Heart right ventricle (tissue), 16 donors: ENCODE results near the gene PLEK2. TPM values are rescaled to one million over a fixed set of nuclear protein-coding genes. Genes with fewer than 3 reads are reported as not detected.

Experiments used
- ATAC-seq, 8 donors: fragments of 200-7000 bp; cut with Tn5 transposase; one replicate each; pipeline ENCODE4 v1.9.1; 2020; ENCODE audit warnings: mild to moderate bottlenecking in 8 of 8, moderate library complexity in 8 of 8, moderate number of reproducible peaks in 1 of 8
- DNase-seq, 2 donors: peaks; one replicate each; pipeline ENCODE4 v3.0.0-alpha.2; 2020
- H3K27ac ChIP-seq, 10 donors: fragments of 200-600 bp; sonication (generic) in 2 of 10; one replicate each; pipeline versions ENCODE4 v1.5.0 to v1.8.0; 2020 to 2022; ENCODE audit warnings: mild to moderate bottlenecking in 3 of 10
- H3K27me3 ChIP-seq, 7 donors: fragments of 200-600 bp; one replicate each; pipeline ENCODE4 v1.8.0; 2021 to 2022; ENCODE audit warnings: mild to moderate bottlenecking in 2 of 7
- H3K36me3 ChIP-seq, 9 donors: fragments of 200-600 bp; sonication (generic) in 1 of 9; one replicate each; pipeline versions ENCODE4 v1.5.0 to v1.8.0; 2020 to 2022; ENCODE audit warnings: mild to moderate bottlenecking in 2 of 9
- H3K4me1 ChIP-seq, 9 donors: fragments of 200-600 bp; sonication (generic) in 1 of 9; one replicate each; pipeline versions ENCODE4 v1.5.0 to v1.8.0; 2020 to 2022; ENCODE audit warnings: mild to moderate bottlenecking in 4 of 9
- H3K4me3 ChIP-seq, 10 donors: fragments of 200-600 bp; sonication (generic) in 2 of 10; one replicate each; pipeline versions ENCODE4 v1.5.0 to v1.8.0; 2020 to 2022; ENCODE audit warnings: mild to moderate bottlenecking in 7 of 10, moderate library complexity in 2 of 10
- H3K9me3 ChIP-seq, 11 donors: fragments of 200-600 bp in 10 of 11; sonication (generic) in 2 of 11; one replicate each; pipeline versions ENCODE4 v1.5.0 to v1.8.0; 2013 to 2022; ENCODE audit warnings: mild to moderate bottlenecking in 2 of 11, control low read depth in 1 of 11, moderate library complexity in 1 of 11
- WGBS, 2 donors: extraction: QIAGEN DNeasy Blood & Tissue Kit; methylation state at CpG; one replicate each; pipeline ENCODE4 v1.1.7; 2013; ENCODE audit warnings: inconsistent platforms in 1 of 2; 5-methylcytosine and 5-hydroxymethylcytosine counted together
- intact Hi-C, 10 donors: fragments of 100-400 bp; cut with DNase I; formaldehyde crosslinking; loops; one replicate each; pipeline versions ENCODE4 v1.11.1 to v1.14.2; 2022
- polyA plus RNA-seq, 2 donors: library from polyadenylated mRNA; stranded (reverse); fragments of 200-250 nt; gene quantifications; one replicate each; pipeline ENCODE4 v1.2.3, GENCODE V29; 2013
- total RNA-seq, 10 donors: library from RNA; stranded (reverse); fragmentation: NEBNext Ultra II Directional in 3 of 10; extraction: Animal tissue kit (Norgen Biotek cat#: 25700) in 3 of 10; gene quantifications; one replicate each; pipeline versions ENCODE4 v1.2.1 to v1.2.4, GENCODE V29; 2021 to 2023
- TF ChIP-seq, protein P1 (sequence below), 9 donors: fragments of 200-600 bp; sonication (generic) in 2 of 9; IDR thresholded peaks; one replicate each; pipeline versions ENCODE4 v1.5.0 to v1.8.0; 2021 to 2022; ENCODE audit warnings: antibody characterized with exemption in 9 of 9, mild to moderate bottlenecking in 5 of 9, moderate library complexity in 1 of 9
- donor health status: Arrhythmogenic right ventricular cardiomyopathy.
- donor health status: ischemic (EF 13 %, LVEDD 7.1; RV severe dilation, severe dysfunction).
- donor health status: healthy with polysubstance abuse.
- donor health status: DM: no; HTN: yes; CAD: no.
- donor health status: DM: no; HTN: no; CAD: no.
- donor health status: ischemic (EF 25% LVEDD 6.9; RV normal size, moderate dysfunction).
- donor health status: ischemic (EF 25% LVEDD 5.7; RV mildly dilated, moderate dysfunction).
- donor health status: healthy.
- donor health status: DM: yes; HTN: yes; CAD: no.
- donor health status: Ischemic cardiomyopathy.
- donor health status: ischemic (EF 35%, LVEDD 5.7; RV mildly dilated, moderate dysfunction).
- donor health status: nonischemic (EF 11% LVEDD 7.7; RV severe dilation, severe dysfunction).
- donor health status: DM: yes; HTN: yes; CAD: no.
- donor health status: PGD.
- donor health status: ischemic (EF 29% LVEDD 5.4; RV normal size, mild dysfunction).
- donor health status: nonischemic (EF 23%, LVEDD 6.1; RV moderate dilation, normal function).

The PLEK2 gene
- total and polyA plus RNA-seq, 12 donors: 0.36 to 1.1 (median 0.61) TPM; not detected in 5

DNA sequence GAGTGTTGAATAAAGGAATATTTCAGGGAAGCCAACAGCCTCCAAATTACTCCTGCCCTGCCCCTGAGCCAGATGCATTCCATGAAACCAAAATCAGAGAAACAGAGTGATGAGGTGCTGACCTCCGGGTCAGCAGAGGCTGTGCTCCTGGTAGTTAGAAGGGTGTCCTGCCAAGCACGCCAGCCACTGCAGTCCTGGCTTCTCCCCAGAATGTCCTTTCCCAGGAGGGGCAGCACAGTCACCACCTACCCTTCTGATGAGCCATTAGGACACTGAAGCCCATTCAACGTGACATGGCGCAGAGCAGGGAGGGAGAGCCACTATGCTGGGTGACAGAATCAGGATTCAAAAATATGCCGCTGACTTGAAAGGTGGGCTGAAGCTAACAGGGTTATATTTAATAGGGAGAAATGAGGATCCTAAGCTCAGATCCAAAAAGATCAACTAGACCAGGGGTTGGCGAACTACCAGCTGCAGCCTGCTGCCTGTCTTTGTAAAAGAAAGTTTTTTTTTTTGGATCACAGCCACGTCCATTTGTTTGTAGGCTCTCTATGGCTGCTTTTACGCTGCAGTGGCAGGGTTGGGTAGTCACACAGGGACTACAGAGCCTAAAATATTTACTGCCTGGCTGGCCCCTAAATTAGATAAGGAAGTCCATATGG, 34.5 kb upstream of the PLEK2 start:
- Histone ChIP-seq H3K36me3 (no peaks in the 10 kb centered on the region), H3K27me3 (no peaks in the 10 kb centered on the region), H3K4me3 (no peak overlapping the region), H3K9me3 (peaks cover 0 to 4% (median 0%) of the 10 kb centered on the region in 11 donors), H3K4me1 (peaks cover 0 to 22% (median 0%) of the 10 kb centered on the region in 9 donors), H3K27ac (peak overlapping the region in 9 of 10 donors; percentile 12 to 75 (median 63))
- DNase-seq (peak; percentile 33 to 43), ATAC-seq (peak; percentile 35 to 92 (median 78))
- WGBS, 2 donors: 36 to 42% methylated on average over 8 of the region's 8 CpGs
- intact Hi-C loops: no loop called here
- TF ChIP-seq, protein P1, sequence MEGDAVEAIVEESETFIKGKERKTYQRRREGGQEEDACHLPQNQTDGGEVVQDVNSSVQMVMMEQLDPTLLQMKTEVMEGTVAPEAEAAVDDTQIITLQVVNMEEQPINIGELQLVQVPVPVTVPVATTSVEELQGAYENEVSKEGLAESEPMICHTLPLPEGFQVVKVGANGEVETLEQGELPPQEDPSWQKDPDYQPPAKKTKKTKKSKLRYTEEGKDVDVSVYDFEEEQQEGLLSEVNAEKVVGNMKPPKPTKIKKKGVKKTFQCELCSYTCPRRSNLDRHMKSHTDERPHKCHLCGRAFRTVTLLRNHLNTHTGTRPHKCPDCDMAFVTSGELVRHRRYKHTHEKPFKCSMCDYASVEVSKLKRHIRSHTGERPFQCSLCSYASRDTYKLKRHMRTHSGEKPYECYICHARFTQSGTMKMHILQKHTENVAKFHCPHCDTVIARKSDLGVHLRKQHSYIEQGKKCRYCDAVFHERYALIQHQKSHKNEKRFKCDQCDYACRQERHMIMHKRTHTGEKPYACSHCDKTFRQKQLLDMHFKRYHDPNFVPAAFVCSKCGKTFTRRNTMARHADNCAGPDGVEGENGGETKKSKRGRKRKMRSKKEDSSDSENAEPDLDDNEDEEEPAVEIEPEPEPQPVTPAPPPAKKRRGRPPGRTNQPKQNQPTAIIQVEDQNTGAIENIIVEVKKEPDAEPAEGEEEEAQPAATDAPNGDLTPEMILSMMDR (IDR thresholded peaks at IDR 0.05): no peak

DNA sequence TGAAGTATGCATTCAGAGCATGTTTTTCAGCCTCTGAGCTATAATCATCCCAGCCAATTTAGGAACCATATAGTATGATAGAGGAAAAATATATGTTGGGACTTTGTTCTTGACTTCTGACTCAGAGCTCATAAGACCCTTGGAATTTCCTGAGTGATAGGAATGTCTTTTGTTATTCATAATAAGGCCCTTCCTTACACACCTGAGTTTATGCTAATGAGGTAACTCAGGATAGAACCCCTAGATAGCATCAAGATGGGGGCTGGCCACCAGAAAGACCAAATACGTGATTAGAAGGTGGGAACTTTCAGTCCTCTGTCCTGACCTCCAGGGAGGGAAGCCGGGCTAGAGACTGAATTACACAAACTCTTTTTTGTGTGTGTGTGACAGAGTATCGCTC, 32.4 kb upstream of the PLEK2 start:
- 80 to 85% methylated on average over 3 of the region's 3 CpGs for WGBS, 2 donors
- Histone ChIP-seq H3K4me1 (peaks cover 0 to 22% (median 0%) of the 10 kb centered on the region in 9 donors), H3K27ac (no peak overlapping the region), H3K27me3 (no peaks in the 10 kb centered on the region), H3K4me3 (no peak overlapping the region), H3K36me3 (no peaks in the 10 kb centered on the region), H3K9me3 (no peaks in the 10 kb centered on the region)
- no peak for ATAC-seq
- TF ChIP-seq, protein P1 (IDR thresholded peaks at IDR 0.05): no peak
- DNase-seq: no peak
- intact Hi-C loops: no loop called here

DNA sequence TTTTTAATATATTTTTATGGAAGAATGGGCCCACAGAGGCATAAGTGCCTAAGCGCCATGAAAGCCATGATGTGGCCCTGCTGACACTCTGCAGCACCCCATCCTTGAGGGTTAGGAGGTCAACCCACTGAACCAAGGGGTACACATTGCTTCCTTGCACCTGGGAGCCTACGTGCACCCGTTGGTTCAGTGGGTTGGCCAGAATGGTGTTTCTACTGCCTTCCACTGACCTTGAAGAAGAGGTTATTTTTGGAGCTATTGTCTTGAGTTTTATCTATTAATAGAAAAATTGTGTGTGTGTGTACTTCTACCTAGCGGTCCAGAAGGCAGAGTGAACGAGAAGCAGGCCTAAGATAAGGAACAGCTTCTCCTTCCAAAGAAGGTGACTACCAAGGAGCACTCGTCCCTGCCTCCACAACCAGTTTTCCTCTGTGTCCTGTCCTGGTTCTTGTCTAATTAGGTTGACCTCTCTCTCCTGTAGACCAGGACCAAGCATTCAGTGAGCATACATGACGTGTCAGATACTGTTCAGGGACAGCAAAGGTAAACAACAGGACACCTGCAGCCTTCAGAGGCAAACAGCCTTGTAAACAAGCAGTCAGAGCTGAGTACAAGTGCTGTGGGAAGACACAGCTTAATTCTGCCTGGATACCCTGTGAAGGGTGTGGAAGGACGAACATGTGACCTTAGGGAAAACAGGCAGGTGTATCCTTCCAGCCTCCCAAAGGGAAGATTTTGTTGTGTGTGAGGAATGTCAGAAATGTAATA, 30.4 kb upstream of the PLEK2 start:
- Histone ChIP-seq H3K27me3 (peaks cover 0 to 3% (median 0%) of the 10 kb centered on the region in 7 donors), H3K9me3 (no peaks in the 10 kb centered on the region), H3K4me1 (peaks cover 0 to 21% (median 0%) of the 10 kb centered on the region in 9 donors), H3K27ac (peak overlapping the region in 2 of 10 donors; percentile 18 to 28), H3K4me3 (no peak overlapping the region), H3K36me3 (no peaks in the 10 kb centered on the region)
- intact Hi-C loops: no loop called here
- DNase-seq (no peak), ATAC-seq (no peak)
- TF ChIP-seq, protein P1 (IDR thresholded peaks at IDR 0.05): no peak
- WGBS, 2 donors: 57 to 58% methylated on average over 8 of the region's 8 CpGs

DNA sequence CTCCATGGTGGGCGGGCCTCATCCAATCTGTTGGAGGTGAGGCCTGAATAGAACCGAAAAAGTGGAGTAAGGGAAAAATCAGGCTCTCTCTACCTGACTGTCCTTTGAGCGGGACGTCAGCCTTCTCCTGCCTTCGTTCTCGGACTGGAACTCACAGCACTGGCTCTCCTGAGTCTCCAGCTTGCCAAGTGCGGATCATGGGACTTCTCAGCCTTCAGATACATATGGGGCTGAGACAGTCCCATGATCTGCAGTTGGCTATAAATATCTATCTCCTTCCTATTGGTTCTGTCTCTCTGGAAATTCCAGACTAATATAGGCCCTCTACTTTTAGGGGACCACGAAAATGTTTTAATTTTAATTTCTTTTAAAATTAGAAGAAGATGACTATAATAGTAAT, 29.7 kb upstream of the PLEK2 start:
- Histone ChIP-seq H3K36me3 (no peaks in the 10 kb centered on the region), H3K9me3 (no peaks in the 10 kb centered on the region), H3K4me1 (peaks cover 0 to 15% (median 0%) of the 10 kb centered on the region in 9 donors), H3K27me3 (peaks cover 0 to 3% (median 0%) of the 10 kb centered on the region in 7 donors), H3K4me3 (no peak overlapping the region), H3K27ac (peak overlapping the region in 3 of 10 donors; percentile 18 to 29 (median 28))
- TF ChIP-seq, protein P1 (IDR thresholded peaks at IDR 0.05): no peak
- ATAC-seq: peak in 5 of 8 donors; percentile 39 to 78 (median 76)
- peak in 1 of 2 donors; percentile 34 for DNase-seq
- intact Hi-C loops: no loop called here
- WGBS, 2 donors: 64 to 78% methylated on average over 8 of the region's 8 CpGs
